GM19397 (cell line): Measurements from ENCODE around the gene MIA.
"Not testable (repeated sequence)": the region's sequence is repeated elsewhere in the genome, so short reads cannot be mapped to it uniquely, and the experiment has no call there.

Experiments
- ATAC-seq: cut with Tn5 transposase; IDR thresholded peaks from one replicate; pipeline ENCODE4 v1.9.1; 2021; ENCODE audit warnings: mild to moderate bottlenecking, moderate library complexity; ENCODE audit not compliant: unreplicated experiment

The MIA gene

DNA sequence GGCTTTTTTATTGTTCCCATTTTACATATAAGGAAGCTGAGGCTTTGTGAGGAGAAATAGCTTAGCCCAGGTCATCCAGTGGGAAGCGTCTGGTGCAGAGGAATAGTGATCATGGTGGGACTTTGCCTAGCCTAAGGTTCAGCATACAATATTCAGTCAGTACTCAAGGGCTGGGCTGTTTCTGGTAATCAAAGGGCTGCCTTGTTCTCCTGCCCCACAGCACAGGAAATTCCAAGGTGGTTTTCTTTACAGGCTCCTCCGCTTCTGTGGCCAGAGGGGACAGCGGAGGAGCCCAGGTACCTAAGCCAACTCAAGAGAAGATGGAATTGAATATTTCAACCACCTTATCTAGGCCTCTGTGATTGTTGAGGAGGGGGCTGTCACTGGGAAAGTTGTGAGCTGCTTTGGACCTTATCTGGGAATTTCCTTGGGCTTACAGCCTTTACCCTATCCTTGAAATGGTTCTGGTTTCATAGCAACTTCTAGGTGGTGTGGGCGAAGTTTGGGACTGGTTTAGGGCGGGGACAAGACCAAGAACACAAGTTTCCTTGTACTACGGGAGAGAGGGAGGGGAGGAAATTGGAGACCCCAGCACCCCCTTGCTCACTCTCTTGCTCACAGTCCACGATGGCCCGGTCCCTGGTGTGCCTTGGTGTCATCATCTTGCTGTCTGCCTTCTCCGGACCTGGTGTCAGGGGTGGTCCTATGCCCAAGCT lies at the start of gene MIA:
Gene MIA, plus strand, starts transcription at position 606 of the 716 bp plus-strand sequence. Its CDS starts 22 bp downstream, at position 628.
- no peak for ATAC-seq

- no peak for ATAC-seq
These were observed 49.0 kb upstream of the MIA start for GRCh38 chr19:40726279-40726678.

- ATAC-seq: not testable (repeated sequence)
These were observed 45.3 kb upstream of the MIA start for GRCh38 chr19:40730065-40730464.

DNA sequence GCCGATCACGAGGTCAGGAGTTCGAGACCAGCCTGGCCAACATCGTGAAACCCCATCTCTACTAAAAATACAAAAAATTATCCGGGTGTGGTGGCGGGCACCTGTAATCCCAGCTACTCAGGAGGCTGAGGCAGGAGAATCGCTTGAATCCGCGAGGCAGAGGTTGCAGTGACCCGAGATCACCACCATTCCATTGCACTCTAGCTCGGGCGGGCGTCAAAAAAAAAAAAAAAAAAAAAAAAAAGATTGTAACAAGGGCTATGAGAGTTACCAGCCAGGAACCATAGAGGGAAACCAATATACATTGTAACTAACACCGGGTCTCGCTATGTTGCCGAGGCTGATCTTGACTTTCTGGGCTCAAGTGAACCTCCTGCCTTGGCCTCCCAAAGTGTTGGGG lies 43.0 kb upstream of the MIA start:
- not testable (repeated sequence) for ATAC-seq

GRCh38 chr19:40733149-40733548 lies 42.2 kb upstream of the MIA start:
- ATAC-seq: no peak

DNA sequence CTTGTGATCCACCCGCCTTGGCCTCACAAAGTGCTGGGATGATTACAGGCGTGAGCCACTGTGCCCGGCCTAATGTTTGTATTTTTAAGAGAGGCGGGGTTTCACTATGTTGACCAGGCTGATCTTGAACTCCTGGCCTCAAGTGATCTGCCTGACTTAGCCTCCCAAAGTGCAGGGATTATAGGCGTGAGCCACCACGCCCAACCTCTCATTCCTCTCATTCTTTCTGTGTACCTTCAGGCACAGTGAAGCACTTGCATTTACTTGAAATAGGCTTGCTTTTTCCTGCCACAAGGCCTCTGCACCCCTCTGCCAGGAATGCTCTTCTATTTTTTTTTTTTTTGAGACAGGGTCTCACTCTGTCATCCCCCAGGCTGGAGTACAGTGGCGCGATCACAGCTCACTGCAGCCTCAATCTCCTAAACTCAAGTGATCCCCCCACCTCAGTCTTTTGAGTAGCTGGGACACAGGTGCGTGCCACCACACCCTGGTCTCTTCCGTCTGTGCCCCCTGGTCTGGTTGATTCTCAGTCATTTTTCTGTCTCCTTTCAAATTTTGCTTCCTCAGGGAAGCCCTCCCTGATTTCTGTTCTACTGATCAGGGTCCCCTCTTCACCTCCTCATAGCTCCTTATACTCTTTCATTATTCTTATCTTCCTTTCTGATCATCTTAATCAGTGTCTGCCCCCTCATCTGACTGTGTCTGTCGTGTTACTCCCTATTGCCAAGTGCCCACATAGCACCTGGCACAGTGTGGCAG lies 40.1 kb upstream of the MIA start:
- ATAC-seq: no peak

GRCh38 chr19:40736661-40737060 lies 38.7 kb upstream of the MIA start:
- no peak for ATAC-seq

GRCh38 chr19:40737102-40737644 lies 38.1 kb upstream of the MIA start:
- no peak for ATAC-seq

- no peak for ATAC-seq
These were observed 36.1 kb upstream of the MIA start for GRCh38 chr19:40739030-40739839.

- ATAC-seq: no peak
These were observed 35.2 kb upstream of the MIA start for GRCh38 chr19:40739871-40740703.

DNA sequence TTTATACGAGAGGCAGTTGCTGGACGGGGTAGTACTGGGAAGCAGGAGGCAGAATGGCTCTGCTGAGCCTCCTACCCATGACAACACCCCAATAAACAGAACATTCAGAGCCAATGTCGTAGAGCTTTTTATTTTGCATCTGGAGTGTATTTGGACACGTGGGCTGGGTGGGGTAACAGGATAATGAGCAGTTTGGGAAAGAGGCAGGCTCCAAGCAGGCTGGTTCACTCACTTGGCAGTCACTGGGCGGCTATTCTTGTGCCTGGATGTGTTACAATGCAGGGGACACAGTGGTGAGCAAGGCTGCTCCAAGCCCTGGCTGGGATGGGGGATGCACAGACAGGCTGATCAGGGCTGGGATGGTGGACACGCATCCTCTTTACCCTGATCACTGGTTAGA lies 34.6 kb upstream of the MIA start:
- no peak for ATAC-seq

DNA sequence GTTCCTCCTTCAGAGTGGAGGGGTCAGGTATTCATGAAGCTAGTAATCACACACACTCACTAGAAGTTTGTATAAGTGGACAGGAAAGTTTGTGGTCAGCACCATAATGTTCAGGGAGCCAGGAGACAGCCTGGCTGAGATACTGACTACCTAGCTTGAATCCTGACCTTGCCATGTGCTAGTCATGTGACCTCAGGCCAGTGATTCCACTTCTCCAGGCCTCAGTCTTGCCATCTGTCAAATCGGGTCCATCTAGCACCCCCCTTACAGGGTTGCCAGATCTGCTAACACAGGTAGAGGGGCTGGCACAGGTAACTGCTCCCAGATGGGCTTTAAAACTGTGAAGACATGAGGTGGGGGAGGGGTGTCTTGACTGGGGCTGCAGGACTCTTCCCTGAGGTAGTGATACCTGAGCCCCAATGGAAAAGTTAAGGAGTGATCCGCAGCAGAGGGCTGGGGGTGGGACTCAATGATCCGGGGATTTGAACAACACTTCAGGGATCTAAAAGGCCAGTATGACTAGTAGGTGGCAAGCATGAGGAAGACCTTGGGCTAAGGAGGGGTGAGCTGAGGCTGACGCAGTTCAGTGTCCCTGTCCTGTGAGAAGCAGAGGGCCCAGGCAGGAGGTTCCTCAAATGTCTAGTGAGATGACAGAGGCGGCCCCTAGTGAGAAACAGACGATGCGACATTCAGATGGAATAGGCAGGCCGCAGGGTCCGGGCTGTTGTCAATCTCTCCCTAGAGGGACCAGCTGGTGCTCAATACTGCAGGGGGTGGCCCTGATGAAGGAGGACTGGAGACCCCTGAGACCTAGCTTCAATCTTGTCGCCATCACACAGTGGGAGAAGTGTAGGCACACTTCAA lies 33.6 kb upstream of the MIA start:
- no peak for ATAC-seq

DNA sequence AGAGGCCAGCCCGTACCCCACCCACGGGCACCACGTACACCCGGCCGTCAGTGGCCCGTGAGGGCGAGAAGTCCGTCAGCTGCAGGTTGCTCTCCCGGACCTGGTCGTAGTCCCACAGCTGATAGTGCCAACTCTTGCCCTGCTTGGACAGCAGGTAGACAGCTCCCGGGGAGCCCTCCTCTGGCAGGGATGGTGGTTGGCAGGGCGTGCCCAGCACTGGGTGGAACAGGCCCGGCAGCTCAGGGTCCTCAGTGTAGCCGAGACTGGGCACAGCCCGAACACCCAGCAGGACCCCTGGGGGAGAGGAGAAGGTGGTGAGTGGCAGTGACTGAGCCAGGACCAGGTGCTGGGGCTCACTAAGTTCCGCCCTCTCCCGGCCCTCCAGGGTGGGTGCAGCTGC lies 32.8 kb upstream of the MIA start:
- no peak for ATAC-seq

DNA sequence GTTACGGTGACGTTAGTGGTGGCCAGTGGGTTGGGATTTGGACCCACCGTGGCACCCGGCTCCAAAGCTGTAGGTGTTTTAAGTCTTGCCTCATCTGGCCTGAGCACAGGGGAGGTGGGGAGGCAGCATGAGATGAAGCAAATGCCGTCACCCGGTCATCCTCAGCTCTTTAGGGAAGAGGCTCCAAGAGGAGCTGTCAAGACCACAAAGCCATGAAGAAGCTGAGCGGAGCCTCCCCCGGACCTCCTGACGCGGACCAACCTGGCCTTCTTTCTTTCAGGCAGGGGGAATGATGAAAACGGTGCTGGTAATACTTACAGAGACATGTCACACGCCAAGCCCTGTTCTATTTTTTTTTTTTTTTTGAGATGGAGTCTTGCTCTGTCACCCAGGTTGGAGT lies 32.4 kb upstream of the MIA start:
- no peak for ATAC-seq

- no peak for ATAC-seq
These were observed 31.4 kb upstream of the MIA start for GRCh38 chr19:40743926-40744325.

GRCh38 chr19:40744554-40745401 lies 30.5 kb upstream of the MIA start:
- ATAC-seq: no peak

GRCh38 chr19:40745402-40745780 lies 29.9 kb upstream of the MIA start:
- ATAC-seq: no peak

GRCh38 chr19:40747536-40747935 lies 27.8 kb upstream of the MIA start:
- no peak for ATAC-seq
